ENCODE measurements around the gene ECE2.

DNA sequence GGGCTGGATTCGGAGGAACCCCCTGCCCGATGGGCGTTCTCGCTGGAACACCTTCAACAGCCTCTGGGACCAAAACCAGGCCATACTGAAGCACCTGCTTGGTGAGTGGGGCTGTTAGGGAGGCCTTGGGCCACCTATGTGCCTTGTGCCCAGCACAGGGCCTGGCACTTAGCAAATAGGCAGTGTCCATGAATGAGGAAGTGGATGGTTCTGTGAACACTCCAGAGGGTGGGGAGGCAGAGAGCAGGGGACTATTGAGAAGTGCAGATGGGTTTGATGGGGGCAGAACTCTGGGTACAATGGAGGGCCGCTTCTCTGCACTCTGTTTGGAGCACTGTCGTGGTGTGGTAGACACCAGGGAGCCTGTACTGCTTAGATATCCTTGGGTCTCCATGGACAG is 1.5 kb downstream of the ECE2 start:
- TF ChIP-seq POLR2AphosphoS5 (IDR thresholded peaks at IDR 0.05; ENCODE audit: borderline replicate concordance, low read depth, low read length) (no peak), EZH2 (IDR thresholded peaks at IDR 0.05) (no peak)

All from SK-N-MC (cell line).